NCI-H2107 (cell line): ENCODE data around the gene TRIM32.
A peak's percentile ranks its signal among the peaks of the same experiment; 100 is the strongest.

Experiments used
- DNase-seq: peaks from one replicate; lab custom pipeline; 2025; lab: John Stamatoyannopoulos, UW

Gene TRIM32, protein sequence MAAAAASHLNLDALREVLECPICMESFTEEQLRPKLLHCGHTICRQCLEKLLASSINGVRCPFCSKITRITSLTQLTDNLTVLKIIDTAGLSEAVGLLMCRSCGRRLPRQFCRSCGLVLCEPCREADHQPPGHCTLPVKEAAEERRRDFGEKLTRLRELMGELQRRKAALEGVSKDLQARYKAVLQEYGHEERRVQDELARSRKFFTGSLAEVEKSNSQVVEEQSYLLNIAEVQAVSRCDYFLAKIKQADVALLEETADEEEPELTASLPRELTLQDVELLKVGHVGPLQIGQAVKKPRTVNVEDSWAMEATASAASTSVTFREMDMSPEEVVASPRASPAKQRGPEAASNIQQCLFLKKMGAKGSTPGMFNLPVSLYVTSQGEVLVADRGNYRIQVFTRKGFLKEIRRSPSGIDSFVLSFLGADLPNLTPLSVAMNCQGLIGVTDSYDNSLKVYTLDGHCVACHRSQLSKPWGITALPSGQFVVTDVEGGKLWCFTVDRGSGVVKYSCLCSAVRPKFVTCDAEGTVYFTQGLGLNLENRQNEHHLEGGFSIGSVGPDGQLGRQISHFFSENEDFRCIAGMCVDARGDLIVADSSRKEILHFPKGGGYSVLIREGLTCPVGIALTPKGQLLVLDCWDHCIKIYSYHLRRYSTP

DNA sequence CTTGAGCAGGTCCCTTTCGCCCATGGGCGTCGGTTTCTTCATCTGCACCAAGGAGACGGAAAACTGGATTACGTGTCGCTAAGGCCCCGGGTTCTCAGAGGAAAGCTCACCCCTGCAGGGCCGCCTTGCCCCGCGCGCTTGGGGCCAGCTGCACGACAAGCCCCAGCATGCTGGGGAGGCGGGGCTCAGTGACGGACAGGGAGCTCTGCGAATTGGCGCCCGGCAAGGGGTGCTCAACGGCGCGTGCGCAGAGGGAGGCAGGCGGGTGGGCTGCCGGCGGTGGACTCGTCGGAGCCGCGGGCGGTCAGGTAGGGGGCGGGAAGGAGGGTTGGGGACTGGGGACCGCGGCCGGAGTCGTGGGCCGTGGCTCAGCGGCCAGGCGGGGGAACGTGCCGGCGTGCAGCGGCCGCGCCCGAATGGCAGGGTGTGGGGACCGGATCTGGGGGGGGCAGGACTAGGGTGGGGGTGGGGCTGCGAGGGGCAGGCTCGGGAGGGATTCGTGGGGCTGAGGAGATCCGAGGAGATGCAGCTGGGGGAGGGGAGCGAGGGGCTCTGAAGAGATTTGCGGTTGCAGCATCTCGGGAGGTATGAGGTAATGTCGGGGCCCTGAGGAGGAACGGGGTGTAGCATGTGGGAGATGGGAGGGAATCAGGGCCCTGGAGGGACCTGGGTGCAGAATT, at the start of gene TRIM32:
Gene TRIM32, plus strand, starts transcription at position 232 of the 680 bp plus-strand sequence. CDS start 10,438 bp downstream, outside the sequence.
- peak; percentile 84 for DNase-seq

DNA sequence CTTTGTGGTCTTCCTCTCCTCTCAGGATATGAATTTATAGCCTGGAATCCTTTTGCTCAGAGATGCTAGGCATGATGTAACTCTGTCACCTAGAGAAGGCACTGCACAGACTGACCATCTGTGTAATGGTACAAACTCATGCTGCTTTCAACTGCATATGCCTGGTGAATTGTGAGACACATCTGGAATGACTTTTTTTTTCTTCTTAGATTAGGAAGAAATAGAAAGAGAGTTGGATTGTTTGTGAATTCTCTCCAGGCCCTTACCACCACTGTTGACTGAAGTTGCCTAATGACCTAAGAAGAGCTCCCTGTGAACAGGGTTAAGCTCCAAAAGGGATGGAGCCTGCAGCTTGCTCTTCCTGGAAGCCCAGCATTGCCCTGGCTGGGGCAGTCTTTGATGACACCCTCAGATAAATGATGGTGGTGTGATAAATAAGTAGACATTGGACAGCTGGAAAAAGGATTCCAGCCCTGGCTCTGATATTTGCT, 47.8 kb upstream of the TRIM32 start:
- no peak for DNase-seq

DNA sequence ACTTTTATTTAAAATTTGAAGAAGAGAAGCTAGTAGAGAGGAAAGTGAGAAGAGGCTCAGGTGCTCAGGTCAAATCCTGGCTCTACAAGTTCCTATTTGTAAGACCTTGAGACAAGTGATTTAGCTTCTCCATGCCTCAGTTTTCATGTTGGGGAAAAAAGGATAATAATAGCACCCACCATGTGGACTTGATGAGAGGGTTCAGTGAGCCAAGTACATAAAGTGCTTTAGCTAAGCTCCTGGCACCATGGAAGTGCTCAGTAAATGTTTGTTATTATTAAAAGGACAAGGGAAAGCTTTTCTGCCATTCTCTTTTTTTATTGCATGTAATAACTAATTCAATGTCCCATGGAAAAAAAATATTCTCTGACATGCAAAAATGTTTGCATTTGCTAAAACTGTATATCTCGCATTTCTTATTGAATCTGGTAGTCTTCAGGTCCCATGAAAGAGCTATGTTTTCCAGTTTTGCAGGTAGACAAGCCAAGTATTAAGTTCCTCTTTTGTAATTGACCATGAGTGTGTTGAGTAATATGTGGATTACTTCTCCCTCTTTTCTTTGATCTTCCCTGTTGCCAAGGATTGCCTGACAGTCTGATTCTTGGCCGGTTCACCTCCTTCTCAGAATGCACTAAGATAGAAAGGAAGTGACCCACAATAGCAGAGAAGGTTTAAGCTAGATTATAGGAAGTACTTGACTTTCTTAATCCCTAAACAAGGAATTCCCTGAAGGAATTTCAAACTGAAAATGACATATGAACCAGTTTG, 45.6 kb upstream of the TRIM32 start:
- DNase-seq: no peak

DNA sequence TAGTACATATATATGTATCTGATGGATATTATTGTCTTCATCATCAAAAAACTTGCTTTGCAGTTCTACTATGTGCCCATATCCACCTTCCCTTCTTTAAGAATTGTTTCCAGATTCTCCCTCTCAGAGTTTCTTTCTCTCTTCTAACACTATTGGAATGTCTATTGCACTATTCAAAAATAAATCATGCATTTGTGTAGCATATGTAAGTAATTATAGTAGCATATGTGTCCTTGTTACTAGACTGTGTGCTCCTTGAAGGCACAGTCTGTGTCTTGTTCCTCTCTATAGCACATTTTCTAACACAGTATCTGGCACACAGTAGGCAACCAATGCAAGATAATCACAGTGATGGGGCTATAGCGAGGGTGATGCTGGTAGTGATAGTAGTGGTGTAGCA, 43.4 kb upstream of the TRIM32 start:
- DNase-seq: no peak

DNA sequence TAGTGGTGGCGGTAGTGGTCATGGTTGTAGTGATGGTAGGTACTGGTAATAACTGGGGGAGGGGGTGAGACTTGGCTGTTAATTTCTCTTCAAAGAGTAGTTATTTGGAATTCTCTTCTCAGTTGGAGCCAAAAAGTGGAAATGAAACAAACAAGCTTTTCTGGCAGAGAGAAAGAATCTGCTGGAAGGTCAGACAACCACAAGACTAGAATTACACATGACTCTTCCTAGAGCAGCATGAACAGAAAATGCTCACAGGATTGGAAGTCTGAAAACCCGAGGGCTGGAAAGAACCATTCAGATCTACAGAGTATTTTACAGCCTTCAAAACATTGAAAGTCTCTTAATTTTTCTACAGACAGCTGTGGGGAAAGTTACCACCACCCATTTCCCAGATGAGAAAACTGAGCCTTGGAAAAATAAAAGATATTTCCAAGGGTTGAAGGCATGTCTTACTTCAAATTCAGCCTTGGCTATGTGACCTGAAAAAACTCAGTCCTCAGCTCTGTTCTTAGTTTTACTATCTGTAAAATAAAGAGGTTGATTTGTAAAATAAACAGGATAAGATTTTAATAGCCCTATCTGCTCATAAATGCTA, 42.9 kb upstream of the TRIM32 start:
- DNase-seq: no peak

DNA sequence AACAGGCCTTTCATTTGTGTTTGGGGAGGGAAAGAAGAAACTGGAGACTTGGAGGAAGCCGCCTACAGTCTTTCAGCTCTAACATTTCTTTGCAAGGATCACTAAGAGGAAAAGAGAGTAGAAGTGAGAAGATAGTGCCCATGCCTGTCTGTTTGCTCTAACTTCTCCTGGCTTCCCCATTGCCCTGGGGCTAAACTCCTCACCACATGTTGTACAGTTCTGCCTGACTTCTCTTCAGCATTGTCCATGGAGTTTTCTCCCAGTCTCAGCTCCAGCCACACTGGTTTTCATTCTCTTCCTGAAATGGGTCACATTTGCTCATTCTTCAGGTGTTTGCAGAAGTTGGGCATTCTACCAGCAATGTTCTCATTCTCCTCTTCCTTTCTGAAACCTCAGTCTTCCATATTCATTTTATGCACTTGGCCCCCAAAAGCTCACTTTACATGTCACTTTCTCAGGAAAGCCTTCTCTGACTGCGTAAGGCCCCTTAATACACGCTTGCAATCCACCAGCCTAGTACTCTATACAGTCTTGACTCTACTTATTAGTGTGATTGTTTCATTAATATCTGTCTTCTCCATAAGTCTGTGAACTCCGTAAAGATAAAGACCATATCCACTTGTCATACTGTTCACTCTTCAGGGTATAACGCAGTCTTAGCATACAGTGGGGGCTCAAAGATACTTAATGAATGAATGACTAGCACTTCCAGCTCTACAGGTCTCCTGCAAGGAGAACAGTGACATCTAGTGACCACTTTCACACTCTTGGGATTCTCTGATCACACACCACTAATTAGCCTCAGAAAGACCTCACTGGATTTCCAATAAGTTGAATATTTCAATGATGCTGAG, 40.2 kb upstream of the TRIM32 start:
- DNase-seq: no peak

DNA sequence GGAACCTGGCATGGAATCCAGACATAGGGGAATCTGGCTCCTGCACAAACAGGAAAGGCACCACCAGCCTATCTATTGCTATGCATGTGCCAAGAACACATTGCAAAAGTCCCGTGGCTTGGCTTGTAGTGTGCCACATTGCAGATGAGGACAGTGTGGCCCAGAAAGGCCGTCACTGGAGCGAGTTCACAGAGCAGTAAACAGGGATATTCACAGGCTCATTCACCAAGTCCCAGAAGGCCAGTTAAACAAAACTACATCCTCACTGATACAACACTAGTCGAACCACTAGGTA, 39.6 kb upstream of the TRIM32 start:
- DNase-seq: no peak

DNA sequence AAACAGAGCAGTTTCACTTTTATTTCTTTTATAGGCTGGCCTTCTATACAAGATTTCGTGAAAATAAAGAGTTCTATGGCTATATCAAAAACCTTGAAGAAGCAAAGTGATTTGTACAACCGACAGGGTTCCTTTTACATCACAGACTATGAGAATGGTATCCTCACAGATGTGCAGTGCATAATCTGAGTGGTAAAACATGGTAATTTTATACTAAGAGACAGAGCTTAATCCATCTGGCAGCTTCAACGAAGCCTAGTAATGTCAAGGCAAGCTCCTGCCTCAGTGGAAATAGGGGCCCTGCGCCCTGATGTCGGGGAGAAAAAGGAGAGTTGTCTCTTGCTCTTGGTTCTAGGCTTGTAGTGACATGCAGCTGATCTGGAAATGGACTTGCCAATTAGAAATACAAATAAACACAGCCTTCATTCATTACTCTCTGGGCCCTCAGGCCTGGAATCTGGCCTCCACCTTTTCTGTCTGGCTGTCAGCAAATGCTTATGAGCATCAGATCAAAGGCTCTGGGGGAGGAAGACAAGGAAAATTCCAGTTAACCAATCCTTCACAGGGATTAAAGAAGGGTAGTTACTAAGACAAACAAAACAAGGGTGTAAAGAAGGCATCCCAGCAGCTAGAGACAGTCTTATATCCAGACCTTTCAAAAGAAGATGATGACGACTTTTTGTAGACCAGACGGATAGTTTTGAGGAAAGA, 33.6 kb upstream of the TRIM32 start:
- no peak for DNase-seq

DNA sequence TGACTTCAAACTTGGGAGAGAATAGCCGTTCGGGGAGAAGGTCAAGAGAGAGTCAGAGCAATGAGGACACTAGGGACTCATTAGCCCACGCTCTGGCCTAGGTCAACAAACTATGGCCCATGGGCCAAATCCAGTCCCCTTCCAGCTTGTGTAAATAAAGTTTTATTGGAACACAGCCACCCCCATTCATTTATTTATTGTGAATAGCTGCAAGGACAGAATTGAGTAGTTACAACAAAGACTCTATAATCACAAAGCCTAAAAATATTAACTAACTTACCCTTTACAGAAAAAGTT, 33.1 kb upstream of the TRIM32 start:
- DNase-seq: no peak

DNA sequence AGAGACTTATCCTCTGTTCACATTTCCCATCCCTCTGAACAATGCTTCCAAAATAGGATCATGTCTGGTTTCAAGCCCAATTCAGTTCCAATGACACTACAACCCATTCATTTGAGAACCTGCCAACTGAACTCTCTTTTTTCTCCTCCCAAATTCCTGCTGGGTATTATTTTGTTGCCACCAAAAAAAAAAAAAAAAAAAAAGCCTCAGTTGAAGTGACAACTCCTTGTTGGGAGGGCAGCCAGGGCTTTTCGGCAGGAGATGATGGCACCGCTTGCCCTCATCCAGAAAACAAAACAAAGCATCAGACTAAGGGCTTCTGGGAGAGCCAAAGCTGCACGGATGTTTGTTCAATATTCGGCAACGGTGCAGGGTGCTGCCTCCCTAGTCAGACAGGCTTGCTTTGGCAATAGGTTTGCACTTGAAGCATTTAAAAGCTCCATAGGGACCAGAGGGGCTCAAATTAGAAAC, 30.6 kb upstream of the TRIM32 start:
- no peak for DNase-seq

DNA sequence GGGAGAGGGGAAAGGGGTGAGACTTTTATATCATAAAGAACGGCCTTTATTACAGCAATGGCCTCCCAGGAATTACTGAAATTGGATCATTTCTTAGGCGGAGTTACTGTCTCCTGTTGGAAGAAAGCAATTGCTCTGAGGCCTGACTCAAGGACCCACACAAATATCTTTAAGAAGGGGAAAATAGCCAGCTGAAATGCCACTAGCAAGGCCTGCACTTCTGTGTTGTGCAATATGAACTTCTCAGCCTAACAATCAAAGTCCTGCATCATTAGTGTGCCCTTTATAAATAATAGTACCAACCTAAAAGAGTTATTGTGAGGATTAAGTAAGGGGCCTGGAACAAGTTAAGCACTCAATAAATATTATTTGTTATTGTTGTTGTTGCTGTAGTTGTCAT, 30.1 kb upstream of the TRIM32 start:
- no peak for DNase-seq

DNA sequence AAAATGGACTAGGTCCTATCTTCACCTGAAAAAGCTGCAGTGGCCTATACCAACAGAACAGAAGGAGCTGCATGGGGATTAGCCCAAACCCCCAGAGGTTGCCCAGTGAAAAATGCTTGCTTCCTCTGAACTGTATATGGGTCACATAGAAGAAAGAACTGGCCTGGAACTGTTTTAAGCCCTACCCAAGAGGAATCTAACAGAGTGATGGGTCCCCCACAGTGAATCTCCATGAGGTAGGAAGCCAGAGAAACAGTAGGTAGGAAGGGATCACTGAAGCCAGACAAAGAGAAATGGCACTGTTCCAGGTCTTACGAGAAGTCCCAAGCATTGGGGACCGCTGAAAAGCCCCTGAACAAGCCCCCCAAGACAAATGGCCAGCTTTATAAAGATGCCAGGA, 28.8 kb upstream of the TRIM32 start:
- no peak for DNase-seq

DNA sequence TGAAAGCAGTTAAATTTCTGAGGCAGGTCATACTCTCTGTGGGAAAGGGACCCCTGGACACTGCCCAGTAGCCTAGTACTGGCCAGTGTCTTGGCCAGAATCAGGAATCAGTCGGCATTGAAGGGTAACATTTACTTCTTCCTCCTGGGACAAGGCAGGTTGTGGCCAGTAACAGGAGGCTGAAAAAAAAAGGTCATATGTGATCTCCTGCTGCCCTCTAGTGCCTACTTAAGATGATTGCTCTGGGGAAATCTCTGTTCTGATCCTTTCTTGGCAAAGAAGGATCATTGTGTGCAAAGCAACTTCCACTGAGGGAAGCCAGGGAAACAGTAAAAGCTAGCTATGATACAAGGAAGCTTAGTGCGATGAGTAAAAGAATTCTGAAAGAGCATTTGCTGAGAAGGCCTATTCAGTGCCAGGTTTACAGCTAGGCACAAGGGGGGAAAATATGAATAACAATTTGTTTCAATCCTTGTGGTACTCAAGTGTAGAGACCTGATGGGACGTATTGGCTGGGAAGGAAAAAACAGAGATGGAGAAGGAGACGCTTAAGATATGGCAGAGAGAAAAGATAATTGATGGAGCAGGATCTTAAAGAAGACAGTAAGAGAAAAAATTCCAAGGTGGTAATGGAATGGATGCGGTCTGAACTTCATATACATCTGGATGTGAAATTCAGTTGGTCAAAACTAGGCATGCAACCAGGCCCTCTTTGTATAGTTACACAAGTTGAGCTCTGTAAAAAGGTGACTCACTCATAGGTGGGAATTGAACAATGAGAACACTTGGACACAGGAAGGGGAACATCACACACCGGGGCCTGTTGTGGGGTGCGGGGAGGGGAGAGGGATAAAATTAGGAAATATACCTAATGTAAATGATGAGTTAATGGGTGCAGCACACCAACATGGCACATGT, 25.8 kb upstream of the TRIM32 start:
- DNase-seq: peak; percentile 35

DNA sequence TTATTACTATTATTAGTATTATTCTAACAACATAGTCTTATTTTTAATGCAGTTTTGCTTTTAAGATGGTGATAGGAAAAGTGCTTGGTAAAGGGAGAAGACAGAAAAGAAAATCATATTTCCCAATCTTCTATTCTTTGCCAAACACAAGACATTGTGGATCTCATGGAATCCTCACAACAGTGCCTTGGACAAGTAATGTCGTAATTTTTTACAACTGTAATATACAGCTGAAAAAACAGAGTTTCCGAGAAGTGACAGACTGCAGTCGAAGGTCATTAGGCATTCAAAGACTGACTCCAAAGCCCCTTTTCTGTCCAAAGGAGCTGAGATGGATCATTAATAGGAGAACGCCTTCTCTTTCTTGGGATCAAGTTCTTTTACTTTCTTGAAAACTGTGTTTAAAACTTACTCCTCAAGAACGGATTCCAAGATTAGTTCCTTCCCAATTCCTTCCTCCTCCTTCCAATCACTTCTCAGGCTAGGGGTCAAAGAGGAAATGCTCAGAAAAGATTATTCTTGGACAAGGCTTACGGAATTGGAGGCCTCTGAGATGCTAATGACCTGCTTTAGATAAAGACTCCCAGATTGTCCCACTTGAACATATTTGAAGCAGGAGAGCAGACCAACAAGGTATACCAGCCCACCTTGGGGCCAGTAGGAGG, 24.3 kb upstream of the TRIM32 start:
- DNase-seq: no peak

DNA sequence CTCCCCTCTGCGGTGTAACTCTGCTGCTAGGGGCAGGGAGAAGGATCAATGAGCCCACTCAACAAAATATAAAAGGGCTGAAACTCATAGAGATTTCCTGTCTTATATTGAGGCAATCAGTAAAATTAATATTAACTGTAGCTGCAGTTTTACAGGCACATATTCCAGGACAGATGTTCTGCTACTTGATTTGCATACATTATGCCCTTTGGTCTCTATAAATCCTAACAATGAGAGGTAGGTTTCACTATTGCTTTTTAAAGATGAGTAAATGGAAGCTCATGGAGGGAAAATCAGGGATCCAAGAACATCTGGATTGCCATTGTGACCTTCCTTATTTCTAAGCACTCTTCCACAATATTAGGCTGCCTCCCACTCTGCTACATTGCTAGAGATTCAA, 23.5 kb upstream of the TRIM32 start:
- DNase-seq: no peak

DNA sequence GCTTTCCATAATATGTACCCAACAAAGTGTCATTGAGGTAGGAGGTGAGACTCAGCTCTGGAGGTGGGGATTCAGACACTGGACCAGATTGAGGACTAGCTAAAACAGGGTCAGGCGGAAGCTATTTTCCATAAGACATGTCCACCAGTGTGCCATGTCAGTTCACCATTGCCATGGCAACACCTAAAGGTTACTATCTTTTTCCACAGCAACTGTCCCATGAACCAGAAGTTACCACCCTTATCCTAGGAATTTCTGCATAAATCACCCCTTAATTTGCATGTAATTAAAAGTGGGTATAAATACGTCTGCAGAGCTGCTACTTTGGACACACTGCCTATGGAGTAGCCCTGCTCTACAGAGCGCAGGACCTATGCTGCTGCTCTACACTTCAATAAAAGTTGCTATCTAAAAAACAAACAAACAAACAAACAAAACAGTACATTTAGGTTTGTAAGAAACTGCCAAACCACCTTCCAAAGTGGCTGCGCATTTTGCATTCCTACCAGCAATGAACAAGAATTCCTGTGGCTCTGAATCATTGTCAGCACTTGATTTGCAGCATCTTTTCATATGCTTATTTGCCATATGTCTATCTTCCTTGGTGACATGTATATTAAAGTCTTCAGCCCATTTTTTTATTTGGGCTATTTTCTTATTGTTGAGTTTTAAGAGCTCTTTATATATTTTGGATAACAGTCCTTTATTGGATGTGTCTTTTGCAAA, 18.0 kb upstream of the TRIM32 start:
- DNase-seq: no peak

DNA sequence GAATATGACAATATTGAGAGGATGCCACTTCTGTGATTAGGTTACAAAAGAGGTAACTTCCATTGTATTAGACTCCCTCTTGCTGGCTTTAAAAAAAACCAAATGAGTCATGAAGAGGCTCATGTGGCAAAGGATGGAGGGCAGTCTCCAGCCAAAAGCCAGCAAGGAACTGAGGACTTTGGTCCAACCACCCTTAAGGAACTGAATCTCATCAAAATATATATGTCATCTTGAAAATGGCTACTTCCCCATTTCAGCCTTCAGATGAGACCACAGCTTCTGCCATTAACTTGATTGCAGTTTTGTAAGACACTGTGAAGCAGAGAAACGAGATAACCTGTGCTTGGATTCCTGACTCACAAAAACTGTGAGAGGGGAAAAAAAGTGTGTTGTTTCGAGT, 15.5 kb upstream of the TRIM32 start:
- DNase-seq: no peak

DNA sequence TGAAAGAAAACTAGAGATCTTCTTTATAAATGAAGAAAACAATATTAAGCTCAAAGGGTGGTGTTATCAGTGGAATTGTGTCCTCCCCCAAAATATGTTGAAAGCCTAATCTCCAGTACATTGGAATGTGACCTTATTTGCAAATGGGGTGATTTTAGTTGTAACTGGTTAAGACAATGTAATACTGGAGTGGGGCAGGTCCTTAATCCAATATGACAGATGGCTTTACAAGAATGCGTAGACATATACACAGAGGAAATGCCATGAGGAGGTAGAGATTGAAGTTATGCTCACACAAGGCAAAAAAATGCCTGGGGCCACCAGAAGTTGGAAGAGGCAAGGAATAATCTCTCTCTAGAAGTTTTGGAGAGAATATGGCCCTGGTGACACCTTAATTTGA, 13.7 kb upstream of the TRIM32 start:
- no peak for DNase-seq
